Astrocyte of the cerebellum (primary cell): ENCODE measurements around the gene PPP1R12B.
A peak's percentile ranks its signal among the peaks of the same experiment; 100 is the strongest.
"Not testable (repeated sequence)": the region's sequence is repeated elsewhere in the genome, so short reads cannot be mapped to it uniquely, and the experiment has no call there.

Experiments used
- DNase-seq: peaks from one replicate; pipeline ENCODE4 v3.0.0-alpha.2; 2011; ENCODE audit warnings: low read depth
- H3K4me3 ChIP-seq: 2 replicates; pipeline ENCODE4 v1.5.1; 2011; ENCODE audit warnings: mild to moderate bottlenecking, low read depth, low read length, moderate library complexity
- CTCF ChIP-seq: IDR thresholded peaks from 2 replicates; pipeline ENCODE4 v1.5.1; 2012; ENCODE audit warnings: low read length, low read depth, moderate library complexity, mild to moderate bottlenecking; ENCODE audit errors: missing control alignments
- in situ Hi-C: cut with HindIII; loops from 2 replicates; pipeline ENCODE4 v1.10.0; 2017; ENCODE audit warnings: low sequenced_read_pairs

PPP1R12B gene

DNA sequence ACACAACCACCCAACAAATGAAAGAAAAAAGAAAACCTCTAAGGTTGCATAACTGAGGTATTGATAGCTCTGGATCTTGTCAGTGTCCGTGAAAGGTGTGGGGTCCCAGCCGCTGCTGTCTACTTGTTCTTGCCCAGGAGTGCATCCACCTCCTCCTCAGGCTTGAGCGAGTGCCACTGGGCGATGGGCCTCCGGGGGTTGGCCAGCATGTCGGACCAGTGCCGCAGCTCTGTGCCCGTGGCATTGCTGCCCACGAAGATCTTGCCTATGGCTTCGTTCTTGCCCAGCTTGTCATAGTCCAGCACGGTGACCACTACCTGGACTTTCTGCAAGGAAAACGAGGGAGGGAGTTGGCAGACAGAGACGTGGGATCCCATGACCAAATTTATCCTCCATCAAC, 248.1 kb downstream of the PPP1R12B start:
- in situ Hi-C loops, result no loop called here

DNA sequence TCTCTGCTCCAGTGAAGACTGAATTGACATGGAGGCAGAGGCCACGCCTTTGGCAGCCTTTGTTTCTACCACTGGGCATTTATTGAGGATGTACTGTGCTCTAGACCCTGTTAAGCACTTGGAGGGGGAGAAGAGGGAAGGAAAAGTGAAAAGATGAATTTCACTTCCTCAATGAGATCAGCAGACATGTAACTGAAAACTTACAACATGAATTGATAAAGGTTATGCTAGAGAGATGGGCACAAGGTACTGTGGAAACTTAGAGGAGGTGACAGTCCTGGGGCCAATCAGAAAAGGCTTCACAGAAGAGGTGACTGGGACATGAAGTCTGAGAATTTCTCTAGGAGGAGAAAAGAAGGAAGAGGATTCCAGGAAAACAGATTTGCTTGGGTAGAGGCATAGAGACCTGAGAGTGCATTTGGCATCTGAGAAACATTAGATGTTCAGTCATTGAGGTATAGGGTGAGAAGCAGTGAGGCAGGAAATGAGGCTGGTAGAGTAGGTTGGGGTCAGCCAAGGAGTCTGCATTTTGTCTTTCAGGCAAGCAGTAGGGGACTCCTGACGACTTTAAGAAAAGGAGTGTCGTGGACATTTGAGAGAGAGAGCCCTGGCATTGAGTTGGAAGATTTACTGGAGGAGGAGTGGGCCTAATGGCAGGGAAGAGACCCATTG, 248.7 kb downstream of the PPP1R12B start:
- DNase-seq, result no peak
- in situ Hi-C loops, result no loop called here
- H3K4me3 ChIP-seq, result no peak overlapping the region
- no peak for TF ChIP-seq CTCF

More for the DNA sequence above, 248.1 kb downstream of the PPP1R12B start:
- no peak for TF ChIP-seq CTCF
- DNase-seq, result no peak
- no peak overlapping the region for H3K4me3 ChIP-seq

GRCh38 chr1:202599669-202600431, 251.4 kb downstream of the PPP1R12B start:
- in situ Hi-C loops, result no loop called here
- DNase-seq, result peak; percentile 61
- no peak overlapping the region for H3K4me3 ChIP-seq
- TF ChIP-seq CTCF, result peak; percentile 91

DNA sequence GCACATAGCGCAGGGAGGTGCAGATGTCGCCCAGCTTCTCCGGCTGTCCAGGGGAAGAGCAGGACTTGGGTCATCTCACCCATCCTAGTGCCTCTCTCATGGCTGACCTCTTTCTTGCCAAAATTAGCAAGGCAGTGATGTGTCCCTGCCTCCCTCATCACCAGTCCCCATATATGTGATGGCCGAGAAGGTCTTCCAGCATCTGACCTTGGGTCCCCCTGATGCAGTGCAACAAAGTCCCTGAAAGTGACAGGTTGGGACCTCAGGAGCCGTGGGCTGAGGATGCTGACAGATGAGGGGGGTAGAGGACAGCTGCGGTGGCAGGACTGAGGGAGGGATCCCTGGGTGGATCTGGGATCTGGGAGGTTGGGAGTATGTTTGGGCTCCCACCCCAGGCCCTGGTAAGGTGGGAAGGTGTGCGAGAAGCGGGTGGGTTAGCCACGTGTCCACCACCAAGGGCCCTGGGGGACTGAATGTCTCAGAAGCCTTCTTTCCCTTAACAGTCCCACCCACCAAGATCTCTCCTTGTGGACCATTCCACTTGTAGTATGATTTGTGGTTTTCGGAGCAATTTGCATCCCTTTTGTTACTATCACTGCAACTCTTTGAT, 252.0 kb downstream of the PPP1R12B start:
- no peak for DNase-seq
- in situ Hi-C loops, result no loop called here
- TF ChIP-seq CTCF, result no peak
- no peak overlapping the region for H3K4me3 ChIP-seq

DNA sequence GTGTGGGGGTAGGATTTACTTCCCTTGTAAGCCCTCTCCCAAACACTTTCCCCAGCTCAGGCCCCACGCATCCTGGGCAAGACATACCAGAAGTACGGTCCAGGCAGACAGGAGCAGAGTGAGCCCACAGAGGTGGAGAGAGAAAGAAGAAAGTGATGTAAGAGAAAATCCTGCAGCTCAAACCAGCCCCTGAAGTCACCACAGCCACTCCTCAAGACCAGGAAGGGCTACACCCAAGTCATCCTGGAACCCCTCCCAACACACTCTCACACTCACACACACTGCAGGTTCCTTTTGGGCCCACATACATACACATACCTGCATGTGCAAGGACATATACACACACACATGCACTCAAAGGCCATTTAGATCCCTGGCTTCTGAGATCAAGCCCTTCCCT, 254.9 kb downstream of the PPP1R12B start:
- H3K4me3 ChIP-seq, result no peak overlapping the region
- in situ Hi-C loops, result no loop called here
- TF ChIP-seq CTCF, result no peak
- no peak for DNase-seq

DNA sequence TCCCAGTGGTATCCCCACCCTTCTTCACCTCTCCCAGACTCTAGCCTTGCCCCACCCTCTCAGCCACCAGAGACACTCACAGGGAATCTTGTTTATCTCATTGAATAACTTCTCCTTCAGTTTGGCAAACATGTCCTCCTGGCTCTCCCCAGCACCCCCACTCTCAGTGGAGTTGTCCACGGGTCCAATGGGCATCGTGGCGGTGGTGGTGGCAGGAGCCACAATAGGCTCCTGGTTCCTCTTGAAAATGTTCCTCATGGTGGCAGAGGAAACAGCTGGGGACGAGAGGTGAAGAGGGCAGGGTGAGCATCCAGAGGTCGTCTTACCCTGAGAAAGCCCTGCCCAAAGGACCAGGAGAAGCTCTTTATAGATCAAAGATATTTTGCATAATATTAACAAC, 257.0 kb downstream of the PPP1R12B start:
- TF ChIP-seq CTCF, result no peak
- in situ Hi-C loops, result no loop called here
- no peak overlapping the region for H3K4me3 ChIP-seq
- DNase-seq, result no peak

DNA sequence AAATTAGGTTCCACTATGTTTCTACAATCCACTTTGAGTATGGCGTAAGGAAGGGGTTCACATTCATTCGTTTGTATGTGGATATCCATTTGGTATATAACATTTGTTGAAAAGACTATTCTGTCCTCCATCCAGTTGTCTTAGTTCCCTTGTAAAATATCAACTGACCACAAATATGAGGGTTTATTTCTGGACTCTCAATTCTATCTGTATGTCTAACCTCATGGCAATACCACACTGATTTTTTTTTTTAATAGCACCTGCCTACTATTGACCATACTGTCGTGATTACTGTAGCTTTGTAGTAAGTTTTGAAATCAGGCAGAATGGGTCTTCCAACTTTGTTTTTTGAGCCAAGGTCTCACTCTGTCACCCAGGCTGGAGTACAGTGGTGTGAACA, 263.5 kb downstream of the PPP1R12B start:
- in situ Hi-C loops, result not testable (repeated sequence)

More for the DNA sequence above, 263.5 kb downstream of the PPP1R12B start:
- not testable (repeated sequence) for H3K4me3 ChIP-seq, DNase-seq
